CD1c-positive myeloid dendritic cell (primary cell): ENCODE results near the gene UBTD1.
"Not testable (repeated sequence)": the region's sequence is repeated elsewhere in the genome, so short reads cannot be mapped to it uniquely, and the experiment has no call there.

Experiments
- DNase-seq: peaks from one replicate; pipeline ENCODE4 v3.0.0-alpha.2; 2016; ENCODE audit errors: extremely low spot score

UBTD1 gene

GRCh38 chr10:97538839-97539238 lies 40.1 kb downstream of the UBTD1 start:
- no peak for DNase-seq

DNA sequence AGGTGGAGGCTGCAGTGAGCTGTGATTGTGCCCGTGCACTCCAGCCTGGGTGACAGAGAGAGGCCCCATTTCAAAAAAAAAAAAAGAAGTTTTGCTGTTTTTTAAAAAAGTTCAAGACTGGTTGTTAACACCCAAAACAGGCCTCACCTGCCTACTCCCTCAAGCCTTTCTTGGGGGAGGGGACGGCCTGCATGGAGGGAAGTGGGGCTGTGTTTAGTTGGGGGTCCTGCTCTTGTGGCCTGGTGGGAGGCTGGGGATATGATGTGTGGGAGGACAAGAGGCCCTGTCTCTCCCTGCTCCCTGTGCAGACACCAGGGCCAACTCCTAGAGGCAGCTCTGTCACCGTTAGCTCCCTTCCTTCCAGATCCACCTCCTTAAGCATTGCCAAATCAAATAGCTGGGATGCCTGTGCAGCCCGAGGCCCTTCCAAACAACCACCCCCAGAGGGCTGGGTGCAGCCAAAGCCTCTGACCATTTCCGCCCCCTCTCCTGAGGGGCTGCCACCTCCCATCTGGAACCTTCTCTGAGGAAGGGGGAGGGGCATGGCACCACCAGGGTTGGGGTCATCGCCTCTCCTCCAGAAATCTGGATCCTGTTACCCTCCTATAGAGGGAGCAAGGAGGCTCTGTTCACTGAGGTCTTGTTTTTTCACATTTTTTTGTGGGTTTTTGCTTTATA lies 40.9 kb downstream of the UBTD1 start:
- DNase-seq: no peak

- peak; percentile 21 for DNase-seq
Observed at GRCh38 chr10:97540669-97541500, 42.2 kb downstream of the UBTD1 start.

- peak; percentile 82 for DNase-seq
Observed at GRCh38 chr10:97542169-97543024, 43.7 kb downstream of the UBTD1 start.

GRCh38 chr10:97543025-97543546 lies 44.4 kb downstream of the UBTD1 start:
- peak; percentile 89 for DNase-seq

- DNase-seq: no peak
Observed at GRCh38 chr10:97546456-97547270, 47.9 kb downstream of the UBTD1 start.

DNA sequence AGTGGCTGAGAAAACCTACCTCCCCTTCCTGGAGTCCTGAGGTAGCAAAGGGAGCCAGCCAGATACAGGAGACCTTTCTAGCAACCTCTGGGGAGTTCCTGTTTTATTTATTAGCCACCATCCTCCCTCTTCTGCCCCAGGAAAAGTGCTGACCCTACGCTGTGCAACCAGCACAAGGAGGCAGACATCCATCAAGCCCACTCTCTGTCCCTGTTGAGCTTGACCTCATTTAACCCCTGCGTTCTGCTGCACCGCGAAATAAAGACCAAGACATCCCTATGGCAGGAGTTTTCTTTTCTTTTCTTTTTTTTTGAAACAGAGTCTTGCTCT lies 48.5 kb downstream of the UBTD1 start:
- no peak for DNase-seq

DNA sequence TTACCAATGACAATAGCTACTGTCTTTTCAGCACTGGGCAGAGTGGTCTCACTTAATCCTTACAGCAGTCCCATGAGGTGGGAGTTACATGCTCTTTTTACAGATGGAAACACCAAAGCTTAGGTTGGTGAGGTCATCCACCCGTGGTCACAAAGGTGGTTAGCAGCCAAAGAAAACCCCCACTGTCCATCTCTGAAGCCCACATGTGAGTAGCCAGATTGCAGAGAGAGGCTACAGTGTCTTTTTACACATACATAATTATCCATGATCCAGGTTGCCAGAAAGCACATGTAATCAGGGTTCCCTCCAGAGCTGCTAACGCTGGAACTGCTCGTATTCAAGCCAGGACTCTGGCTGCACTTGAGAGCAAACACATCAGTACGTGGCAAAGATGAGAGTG lies 49.2 kb downstream of the UBTD1 start:
- DNase-seq: no peak

GRCh38 chr10:97548828-97549455 lies 50.2 kb downstream of the UBTD1 start:
- no peak for DNase-seq

DNA sequence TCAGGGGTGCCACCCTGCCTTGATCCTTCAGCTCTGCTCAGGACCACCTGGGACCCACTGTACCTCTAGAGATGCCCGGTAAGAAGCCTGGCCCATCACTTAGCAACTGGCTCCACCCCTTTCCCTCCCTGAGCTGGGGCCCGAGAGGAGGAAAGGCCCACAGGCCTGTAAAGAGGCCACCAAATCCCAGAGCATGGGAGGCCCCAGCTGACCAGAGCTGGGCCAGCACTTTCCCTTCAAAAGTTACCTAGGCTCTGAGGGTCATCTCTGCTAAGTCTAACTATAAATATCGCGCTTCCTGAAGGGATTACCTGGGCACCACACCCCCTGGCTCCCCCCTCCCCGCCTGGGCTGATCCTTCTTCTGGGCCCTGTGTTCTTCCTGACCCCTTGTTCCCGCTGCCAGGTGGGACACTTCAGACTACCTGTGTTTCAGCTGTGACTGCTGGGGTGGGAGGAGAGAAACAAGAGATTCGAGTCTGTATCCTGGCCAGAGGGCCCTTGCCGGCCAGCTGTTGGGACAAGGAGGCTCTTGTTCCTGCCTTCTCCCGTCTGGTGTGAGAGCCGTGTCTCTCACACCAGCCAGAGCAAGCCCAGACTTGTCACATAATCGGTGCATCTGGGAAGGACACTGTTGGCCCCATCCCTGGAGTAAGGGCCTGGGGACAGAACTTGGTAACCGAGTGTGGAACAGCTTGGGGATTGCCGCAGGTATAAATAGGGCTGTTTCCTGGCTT lies 51.0 kb downstream of the UBTD1 start:
- DNase-seq: no peak

GRCh38 chr10:97550336-97551149 lies 51.8 kb downstream of the UBTD1 start:
- no peak for DNase-seq

DNA sequence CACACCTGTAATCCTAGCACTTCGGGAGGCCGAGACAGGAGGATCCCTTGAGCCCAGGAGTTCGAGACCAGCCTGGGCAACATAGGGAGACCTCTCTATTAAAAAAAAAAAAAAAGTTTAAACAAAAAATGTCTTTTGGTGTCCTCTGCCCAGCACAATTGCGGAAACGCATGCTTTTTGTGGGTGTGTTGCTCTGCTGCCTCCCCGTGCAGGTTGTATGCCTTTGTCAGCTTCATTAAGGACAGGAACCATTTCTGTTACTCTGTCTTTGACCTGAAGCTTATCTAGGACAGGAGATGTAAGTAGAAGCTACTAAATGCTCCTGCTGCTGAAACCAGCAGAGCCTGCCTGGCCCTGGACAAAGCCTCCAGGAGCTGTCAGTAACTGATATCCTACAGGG lies 52.5 kb downstream of the UBTD1 start:
- no peak for DNase-seq

GRCh38 chr10:97553575-97554031 lies 54.9 kb downstream of the UBTD1 start:
- peak; percentile 56 for DNase-seq

GRCh38 chr10:97554336-97554735 lies 55.6 kb downstream of the UBTD1 start:
- DNase-seq: not testable (repeated sequence)

GRCh38 chr10:97555541-97555940 lies 56.8 kb downstream of the UBTD1 start:
- not testable (repeated sequence) for DNase-seq

GRCh38 chr10:97560731-97561381 lies 62.1 kb downstream of the UBTD1 start:
- not testable (repeated sequence) for DNase-seq

GRCh38 chr10:97561386-97562077 lies 62.8 kb downstream of the UBTD1 start:
- not testable (repeated sequence) for DNase-seq

DNA sequence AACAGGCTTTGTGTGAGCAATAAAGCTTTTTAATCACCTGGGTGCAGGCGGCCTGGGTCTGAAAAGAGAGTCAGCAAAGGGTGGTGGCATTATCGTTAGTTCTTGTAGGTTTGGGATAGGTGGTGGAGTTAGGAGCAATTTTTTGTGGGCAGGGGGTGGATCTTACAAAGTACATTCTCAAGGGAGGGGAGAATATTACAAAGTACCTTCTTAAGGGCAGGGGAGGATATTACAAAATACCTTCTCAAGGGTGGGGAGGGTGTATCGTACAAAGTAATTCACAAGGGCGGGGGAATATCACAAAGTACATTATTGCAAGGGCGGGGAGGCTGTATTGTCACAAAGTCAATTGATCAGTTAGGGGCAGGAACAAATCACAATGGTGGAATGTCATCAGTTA lies 63.6 kb downstream of the UBTD1 start:
- DNase-seq: not testable (repeated sequence)
